IMR-90 (cell line): ENCODE data around the gene ANKRD13B. TPM values are rescaled to one million over a fixed set of nuclear protein-coding genes. Genes with fewer than 3 reads are reported as not detected.

Source experiments
- ATAC-seq: fragments of 200-7000 bp; cut with Tn5 transposase; 2 replicates; pipeline ENCODE4 v1.9.1; 2020; ENCODE audit warnings: low read depth, mild to moderate bottlenecking, moderate library complexity
- BruUV-seq: library from RNA; stranded (reverse); fragments of 400-500 nt; replicated peaks from 2 replicates; lab custom pipeline; 2021; lab: Mats Ljungman, UMichigan
- CTCF ChIA-PET: fragments of 300-600 bp; formaldehyde crosslinking; extraction: SDS; loops from one replicate; lab custom pipeline; 2021; ENCODE audit warnings: antibody characterized with exemption; lab: Yijun Ruan, JAX
- POLR2A ChIA-PET: fragments of 300-600 bp; sonication (Branson Sonifier 250); formaldehyde crosslinking; loops from one replicate; lab custom pipeline; 2022; ENCODE audit warnings: antibody characterized with exemption; ENCODE audit not compliant: unreplicated experiment; lab: Charles Lee
- DNase-seq: peaks from one replicate; pipeline ENCODE4 v3.0.0; 2013
- H2AFZ ChIP-seq: replicated peaks from 2 replicates; pipeline ENCODE3; 2013; ENCODE audit warnings: low read length, mild to moderate bottlenecking; ENCODE audit not compliant: poor library complexity
- H2AK5ac ChIP-seq: 2 replicates; pipeline ENCODE4 v1.6.1; 2013; ENCODE audit warnings: low read depth, low read length, inconsistent platforms
- H2AK9ac ChIP-seq: replicated peaks from 2 replicates; pipeline ENCODE3; 2013; ENCODE audit warnings: mild to moderate bottlenecking, low read depth, low read length, moderate library complexity; ENCODE audit not compliant: poor library complexity
- H2BK120ac ChIP-seq: 2 replicates; pipeline ENCODE4 v1.6.1; 2013; ENCODE audit warnings: low read depth, low read length, inconsistent platforms
- H2BK15ac ChIP-seq: 3 replicates; pipeline ENCODE4 v1.6.1; 2013; ENCODE audit warnings: low read depth, low read length, inconsistent platforms
- H2BK20ac ChIP-seq: 2 replicates; pipeline ENCODE4 v1.6.1; 2013; ENCODE audit warnings: low read depth, mild to moderate bottlenecking, inconsistent platforms, low read length, moderate library complexity
- H2BK5ac ChIP-seq: 2 replicates; pipeline ENCODE4 v1.6.1; 2013; ENCODE audit warnings: mild to moderate bottlenecking, low read depth, low read length, inconsistent platforms; ENCODE audit not compliant: poor library complexity, severe bottlenecking
- H3K14ac ChIP-seq: replicated peaks from 2 replicates; pipeline ENCODE4 v1.6.1; 2013; ENCODE audit warnings: low read depth, low read length, inconsistent platforms
- H3K18ac ChIP-seq: 2 replicates; pipeline ENCODE4 v1.6.1; 2013; ENCODE audit warnings: low read depth, low read length, control low read depth
- H3K23ac ChIP-seq: 2 replicates; pipeline ENCODE4 v1.6.1; 2013; ENCODE audit warnings: low read depth, low read length, inconsistent platforms
- H3K27ac ChIP-seq: 2 replicates; pipeline ENCODE4 v1.5.1; 2013; ENCODE audit warnings: mild to moderate bottlenecking, control low read depth, low read length; ENCODE audit not compliant: insufficient read depth
- H3K27me3 ChIP-seq: 2 replicates; pipeline ENCODE4 v1.6.1; 2013; ENCODE audit warnings: low read length; ENCODE audit not compliant: control insufficient read depth, insufficient read depth
- H3K36me3 ChIP-seq: 2 replicates; pipeline ENCODE4 v1.6.1; 2013; ENCODE audit warnings: low read length, mixed read lengths; ENCODE audit not compliant: control insufficient read depth, insufficient read depth
- H3K4ac ChIP-seq: 2 replicates; pipeline ENCODE4 v1.6.1; 2013; ENCODE audit warnings: low read depth, low read length, inconsistent platforms
- H3K4me1 ChIP-seq: 2 replicates; pipeline ENCODE4 v1.6.1; 2013; ENCODE audit warnings: low read length, mixed read lengths; ENCODE audit not compliant: control insufficient read depth, insufficient read depth
- H3K4me2 ChIP-seq: 2 replicates; pipeline ENCODE4 v1.6.1; 2013; ENCODE audit warnings: low read depth, mild to moderate bottlenecking, control low read depth, low read length, moderate library complexity
- H3K4me3 ChIP-seq: 2 replicates; pipeline ENCODE4 v1.5.1; 2013; ENCODE audit warnings: low read depth, mild to moderate bottlenecking, control low read depth, low read length, moderate library complexity; ENCODE audit not compliant: insufficient read depth
- H3K56ac ChIP-seq: 2 replicates; pipeline ENCODE4 v1.6.1; 2013; ENCODE audit warnings: low read length, inconsistent platforms; ENCODE audit not compliant: insufficient read depth; ENCODE audit errors: extremely low read depth
- H3K79me1 ChIP-seq, 2 experiments: 2 replicates each; pipeline ENCODE4 v1.6.1; 2013; ENCODE audit warnings: low read length in 2 of 2, inconsistent platforms in 1 of 2, low read depth in 1 of 2
- H3K9ac ChIP-seq: 2 replicates; pipeline ENCODE4 v1.6.1; 2013; ENCODE audit warnings: low read depth, low read length, control low read depth
- H3K9me1 ChIP-seq: 2 replicates; pipeline ENCODE4 v1.6.1; 2013; ENCODE audit warnings: low read length, inconsistent platforms; ENCODE audit not compliant: insufficient read depth
- H3K9me3 ChIP-seq: 2 replicates; pipeline ENCODE4 v1.6.1; 2013; ENCODE audit warnings: low read length; ENCODE audit not compliant: control insufficient read depth, insufficient read depth
- H4K20me1 ChIP-seq: 2 replicates; pipeline ENCODE4 v1.6.1; 2013; ENCODE audit warnings: low read length, inconsistent platforms; ENCODE audit not compliant: insufficient read depth
- H4K5ac ChIP-seq: 2 replicates; pipeline ENCODE4 v1.6.1; 2013; ENCODE audit warnings: mild to moderate bottlenecking, low read depth, low read length, control low read depth
- H4K8ac ChIP-seq, 2 experiments: 2 replicates each; pipeline ENCODE4 v1.6.1; 2013; ENCODE audit warnings: low read depth in 2 of 2, low read length in 2 of 2, control low read depth in 1 of 2, inconsistent platforms in 1 of 2
- H4K91ac ChIP-seq: 2 replicates; pipeline ENCODE4 v1.6.1; 2013; ENCODE audit warnings: low read depth, low read length, inconsistent platforms; ENCODE audit not compliant: insufficient read depth
- BHLHE40 ChIP-seq: fragments of 150-350 bp; IDR thresholded peaks from 2 replicates; pipeline ENCODE4 v1.6.1; 2016; ENCODE audit warnings: mild to moderate bottlenecking, low read depth, low read length
- CEBPB ChIP-seq: IDR thresholded peaks from 2 replicates; pipeline ENCODE4 v1.6.1; 2012; ENCODE audit warnings: low read depth, low read length, improper control_type of control experiment
- CHD1 ChIP-seq: IDR thresholded peaks from 2 replicates; pipeline ENCODE4 v1.6.1; 2012; ENCODE audit warnings: low read depth, low read length, improper control_type of control experiment
- FOS ChIP-seq: fragments of 150-350 bp; IDR thresholded peaks from 2 replicates; pipeline ENCODE4 v1.6.1; 2016; ENCODE audit warnings: low read depth, low read length
- MAZ ChIP-seq: IDR thresholded peaks from 2 replicates; pipeline ENCODE4 v1.6.1; 2012; ENCODE audit warnings: low read depth, mild to moderate bottlenecking, low read length, improper control_type of control experiment, moderate library complexity, borderline replicate concordance
- MXI1 ChIP-seq: IDR thresholded peaks from 2 replicates; pipeline ENCODE4 v1.6.1; 2012; ENCODE audit warnings: low read depth, mild to moderate bottlenecking, low read length, moderate library complexity, borderline replicate concordance
- NFE2L2 ChIP-seq: fragments of 150-350 bp; IDR thresholded peaks from 2 replicates; pipeline ENCODE4 v1.6.1; 2016; ENCODE audit warnings: low read depth, mild to moderate bottlenecking, low read length
- POLR2A ChIP-seq: IDR thresholded peaks from 2 replicates; pipeline ENCODE4 v1.6.1; 2012; ENCODE audit warnings: mild to moderate bottlenecking, low read depth, low read length
- RFX5 ChIP-seq: IDR thresholded peaks from 2 replicates; pipeline ENCODE4 v1.8.0; 2012; ENCODE audit warnings: low read depth, mild to moderate bottlenecking, low read length, moderate library complexity
- dilution Hi-C: fragments of 300-500 bp; cut with HindIII; formaldehyde crosslinking; loops from one replicate; pipeline ENCODE4 v1.14.3; 2018; ENCODE audit warnings: low sequenced_read_pairs; ENCODE audit not compliant: unreplicated experiment
- in situ Hi-C: fragments of 300-500 bp; cut with MboI; formaldehyde crosslinking; loops from 3 replicates; pipeline ENCODE4 v1.14.3; 2019; ENCODE audit warnings: low sequenced_read_pairs, inconsistent platforms, mixed read lengths
- intact Hi-C: fragments of 100-400 bp; cut with micrococcal nuclease; formaldehyde crosslinking; loops from 2 replicates; pipeline ENCODE4 v1.10.0; 2022
- polyA plus RNA-seq, 3 experiments: library from polyadenylated mRNA; depleted of rRNA; stranded (reverse); fragments of >200 nt; gene quantifications; 2 replicates each; pipeline ENCODE4 v1.2.3, GENCODE V29; 2012; ENCODE audit warnings: low replicate concordance in 1 of 3
- total RNA-seq: library from RNA; depleted of rRNA; stranded (reverse); fragments of >200 nt; gene quantifications from 2 replicates; pipeline ENCODE4 v1.2.3, GENCODE V29; 2012
- TF ChIP-seq, protein P1 (sequence below): fragments of 150-350 bp; IDR thresholded peaks from 2 replicates; pipeline ENCODE4 v1.6.1; 2016; ENCODE audit warnings: low read depth, mild to moderate bottlenecking, low read length, moderate library complexity, borderline replicate concordance
- TF ChIP-seq, protein P2 (sequence below): fragments of 150-350 bp; IDR thresholded peaks from 2 replicates; pipeline ENCODE4 v1.6.1; 2017; ENCODE audit warnings: mild to moderate bottlenecking, antibody characterized with exemption, low read length, low read depth

ANKRD13B gene
- total and polyA plus RNA-seq, 2 of the 4 experiments (the other 2 are of a cell fraction) = 0.90 to 4.0 TPM

DNA sequence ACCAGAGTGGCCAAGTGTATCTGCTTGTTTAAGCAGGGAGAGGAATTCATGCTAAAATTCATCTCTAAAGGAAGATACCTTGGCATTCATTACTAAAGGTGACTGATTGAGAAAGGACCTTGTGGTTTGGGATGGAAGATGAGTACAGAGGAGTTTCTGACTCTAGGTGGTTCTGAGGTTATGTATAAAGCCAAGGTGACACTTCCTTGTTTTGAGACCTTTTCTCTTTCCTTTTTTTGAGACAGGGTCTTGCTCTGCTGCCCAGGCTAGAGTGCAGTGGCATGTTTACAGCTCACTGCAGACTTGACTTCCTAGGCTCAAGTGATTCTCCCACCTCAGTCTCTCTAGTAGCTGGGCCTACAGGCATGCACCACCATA is 35.2 kb upstream of the ANKRD13B start:
- BruUV-seq = no TSS peak
- no peaks in the 10 kb centered on the region for H3K79me1 ChIP-seq
- no peak overlapping the region for H3K9ac ChIP-seq
- no peak overlapping the region for H2AK9ac ChIP-seq
- no peak overlapping the region for H2BK120ac ChIP-seq
- no peak overlapping the region for H3K18ac ChIP-seq
- H4K91ac ChIP-seq = no peak overlapping the region
- H3K27ac ChIP-seq = no peak overlapping the region
- in situ Hi-C loops (no loop called here), intact Hi-C loops (no loop called here), dilution Hi-C loops (no loop called here)
- H2BK20ac ChIP-seq = no peak overlapping the region
- H4K20me1 ChIP-seq = no peaks in the 10 kb centered on the region; the same call in 1 of the 2 replicates
- no peak overlapping the region for H3K14ac ChIP-seq
- H3K4me1 ChIP-seq = peaks cover 1% of the 10 kb centered on the region
- ATAC-seq (no peak), DNase-seq (no peak)
- no peaks in the 10 kb centered on the region for H3K27me3 ChIP-seq
- H3K56ac ChIP-seq = no peak overlapping the region
- H3K4ac ChIP-seq = no peak overlapping the region
- H3K23ac ChIP-seq = no peak overlapping the region
- CTCF ChIA-PET = no interaction called here
- no peak overlapping the region for H2AK5ac ChIP-seq
- H2BK15ac ChIP-seq = no peak overlapping the region
- no peak overlapping the region for H4K8ac ChIP-seq
- no peak overlapping the region for H2BK5ac ChIP-seq
- no peak overlapping the region for H3K4me3 ChIP-seq
- no peaks in the 10 kb centered on the region for H3K9me1 ChIP-seq
- TF ChIP-seq CHD1 (no peak), CEBPB (no peak), NFE2L2 (no peak), BHLHE40 (no peak), POLR2A (no peak), FOS (no peak), MXI1 (no peak), MAZ (no peak), RFX5 (no peak)
- TF ChIP-seq, protein P1, sequence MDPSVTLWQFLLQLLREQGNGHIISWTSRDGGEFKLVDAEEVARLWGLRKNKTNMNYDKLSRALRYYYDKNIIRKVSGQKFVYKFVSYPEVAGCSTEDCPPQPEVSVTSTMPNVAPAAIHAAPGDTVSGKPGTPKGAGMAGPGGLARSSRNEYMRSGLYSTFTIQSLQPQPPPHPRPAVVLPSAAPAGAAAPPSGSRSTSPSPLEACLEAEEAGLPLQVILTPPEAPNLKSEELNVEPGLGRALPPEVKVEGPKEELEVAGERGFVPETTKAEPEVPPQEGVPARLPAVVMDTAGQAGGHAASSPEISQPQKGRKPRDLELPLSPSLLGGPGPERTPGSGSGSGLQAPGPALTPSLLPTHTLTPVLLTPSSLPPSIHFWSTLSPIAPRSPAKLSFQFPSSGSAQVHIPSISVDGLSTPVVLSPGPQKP = no peak
- TF ChIP-seq, protein P2, sequence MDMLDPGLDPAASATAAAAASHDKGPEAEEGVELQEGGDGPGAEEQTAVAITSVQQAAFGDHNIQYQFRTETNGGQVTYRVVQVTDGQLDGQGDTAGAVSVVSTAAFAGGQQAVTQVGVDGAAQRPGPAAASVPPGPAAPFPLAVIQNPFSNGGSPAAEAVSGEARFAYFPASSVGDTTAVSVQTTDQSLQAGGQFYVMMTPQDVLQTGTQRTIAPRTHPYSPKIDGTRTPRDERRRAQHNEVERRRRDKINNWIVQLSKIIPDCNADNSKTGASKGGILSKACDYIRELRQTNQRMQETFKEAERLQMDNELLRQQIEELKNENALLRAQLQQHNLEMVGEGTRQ = no peak
- no peaks in the 10 kb centered on the region for H3K9me3 ChIP-seq
- no peak overlapping the region for H2AFZ ChIP-seq
- H3K36me3 ChIP-seq = peaks cover 5% of the 10 kb centered on the region; the same call in 1 of the 2 replicates
- POLR2A ChIA-PET = interaction anchor here (0.7 kb wide), 1 partner anchor 12 kb away, joined by 3 read pairs; no protein-coding TSS in a partner anchor
- no peak overlapping the region for H4K5ac ChIP-seq
- no peak overlapping the region for H3K4me2 ChIP-seq
